SK-N-SH treated with all-trans-retinoic acid at 6 μM for 48 hours (cell line): ENCODE results near the gene PRKAR1B.

Experiments
- ARNTL ChIP-seq: fragments of 450-650 bp; formaldehyde crosslinking; IDR thresholded peaks from 2 replicates; pipeline ENCODE4 v1.5.0; 2020; ENCODE audit warnings: low read depth, mild to moderate bottlenecking, moderate library complexity, borderline replicate concordance
- GLIS3 ChIP-seq: fragments of 250-450 bp; sonication (Bioruptor Pico); IDR thresholded peaks from 2 replicates; pipeline ENCODE4 v1.5.0; 2020; ENCODE audit warnings: mild to moderate bottlenecking, moderate library complexity
- OSR1 ChIP-seq: fragments of 250-450 bp; sonication (Bioruptor Pico); IDR thresholded peaks from 2 replicates; pipeline ENCODE4 v1.8.0; 2022; ENCODE audit warnings: moderate library complexity, mild to moderate bottlenecking, inconsistent platforms
- ZFP3 ChIP-seq: fragments of 250-450 bp; sonication (Bioruptor Pico); IDR thresholded peaks from 2 replicates; pipeline ENCODE4 v1.5.0; 2020; ENCODE audit warnings: mild to moderate bottlenecking, moderate library complexity
- ZFP30 ChIP-seq: fragments of 450-650 bp; formaldehyde crosslinking; IDR thresholded peaks from 2 replicates; pipeline ENCODE4 v1.5.0; 2022; ENCODE audit warnings: mild to moderate bottlenecking, moderate library complexity
- TF ChIP-seq, protein P1 (sequence below): fragments of 250-450 bp; sonication (Bioruptor Pico); IDR thresholded peaks from 2 replicates; pipeline ENCODE4 v1.8.0; 2020; ENCODE audit warnings: mild to moderate bottlenecking, moderate library complexity, borderline replicate concordance

DNA sequence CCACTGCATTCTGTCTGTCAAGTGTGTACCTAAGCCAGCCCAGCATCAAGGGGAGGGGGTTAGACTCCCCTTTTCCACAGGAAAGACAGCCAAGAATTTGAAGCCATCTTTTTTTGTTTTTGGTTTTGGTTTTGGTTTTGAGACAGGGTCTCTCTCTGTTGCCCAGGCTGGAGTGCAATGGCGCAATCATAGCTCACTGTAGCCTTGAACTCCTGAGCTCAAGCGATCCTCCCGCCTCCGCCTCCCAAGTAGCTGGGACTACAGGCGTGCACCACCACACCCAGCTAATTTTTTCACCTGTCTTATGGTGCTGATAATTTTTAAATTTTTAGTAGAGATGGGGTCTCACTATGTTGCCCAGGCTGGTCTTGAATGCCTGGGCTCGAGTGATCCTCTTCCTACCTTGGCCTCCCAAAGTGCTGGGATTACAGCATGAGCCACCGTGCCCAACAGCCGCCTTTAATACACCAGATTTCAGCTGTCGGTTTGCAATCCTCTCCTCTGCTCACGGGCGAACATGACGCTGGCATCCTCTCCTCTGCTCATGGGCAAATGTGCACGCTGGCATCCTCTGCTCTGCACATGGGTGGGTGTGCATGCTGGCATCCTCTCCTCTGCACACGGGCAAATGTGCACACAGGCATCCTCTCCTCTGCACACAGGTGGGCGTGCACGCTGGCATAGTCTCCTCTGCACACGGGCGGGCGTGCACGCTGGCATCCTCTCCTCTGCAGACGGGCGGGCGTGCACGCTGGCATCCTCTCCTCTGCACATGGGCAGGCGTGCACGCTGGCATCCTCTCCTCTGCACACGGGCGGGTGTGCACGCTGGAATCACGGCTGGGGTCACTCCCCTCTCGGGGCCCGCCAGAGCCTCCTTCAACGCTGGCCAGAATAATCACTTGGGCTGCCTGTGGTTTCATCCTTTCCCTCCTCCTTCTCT lies 151.4 kb downstream of the PRKAR1B start:
- TF ChIP-seq OSR1 (CRISPR knock-in tag) (no peak), ARNTL (no peak), ZFP3 (CRISPR knock-in tag) (no peak), ZFP30 (CRISPR knock-in tag) (no peak), GLIS3 (no peak)
- TF ChIP-seq, protein P1, sequence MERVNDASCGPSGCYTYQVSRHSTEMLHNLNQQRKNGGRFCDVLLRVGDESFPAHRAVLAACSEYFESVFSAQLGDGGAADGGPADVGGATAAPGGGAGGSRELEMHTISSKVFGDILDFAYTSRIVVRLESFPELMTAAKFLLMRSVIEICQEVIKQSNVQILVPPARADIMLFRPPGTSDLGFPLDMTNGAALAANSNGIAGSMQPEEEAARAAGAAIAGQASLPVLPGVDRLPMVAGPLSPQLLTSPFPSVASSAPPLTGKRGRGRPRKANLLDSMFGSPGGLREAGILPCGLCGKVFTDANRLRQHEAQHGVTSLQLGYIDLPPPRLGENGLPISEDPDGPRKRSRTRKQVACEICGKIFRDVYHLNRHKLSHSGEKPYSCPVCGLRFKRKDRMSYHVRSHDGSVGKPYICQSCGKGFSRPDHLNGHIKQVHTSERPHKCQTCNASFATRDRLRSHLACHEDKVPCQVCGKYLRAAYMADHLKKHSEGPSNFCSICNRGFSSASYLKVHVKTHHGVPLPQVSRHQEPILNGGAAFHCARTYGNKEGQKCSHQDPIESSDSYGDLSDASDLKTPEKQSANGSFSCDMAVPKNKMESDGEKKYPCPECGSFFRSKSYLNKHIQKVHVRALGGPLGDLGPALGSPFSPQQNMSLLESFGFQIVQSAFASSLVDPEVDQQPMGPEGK (CRISPR knock-in tag) = no peak
